ENCODE results near the gene CCDC63.

DNA sequence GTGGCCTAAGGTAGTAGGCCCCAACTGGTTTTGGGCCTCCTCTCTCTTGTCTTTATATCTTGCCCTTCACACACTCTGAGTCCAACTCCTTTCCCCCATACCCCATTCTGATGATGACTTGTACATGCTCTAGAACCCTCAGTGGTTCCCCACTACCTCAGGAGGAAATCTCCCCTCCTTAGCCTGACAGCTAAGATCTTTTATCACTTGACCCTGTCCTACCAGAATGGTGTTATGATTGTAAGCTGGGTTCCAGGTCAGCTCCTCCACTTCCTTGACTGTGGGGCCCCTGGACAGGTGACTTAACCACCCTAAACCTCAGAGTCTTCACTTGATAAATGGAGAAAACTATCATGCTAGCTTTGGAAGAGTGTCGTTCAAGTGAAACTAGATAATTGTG, 83.0 kb downstream of the CCDC63 start:
- TF ChIP-seq, protein P1, sequence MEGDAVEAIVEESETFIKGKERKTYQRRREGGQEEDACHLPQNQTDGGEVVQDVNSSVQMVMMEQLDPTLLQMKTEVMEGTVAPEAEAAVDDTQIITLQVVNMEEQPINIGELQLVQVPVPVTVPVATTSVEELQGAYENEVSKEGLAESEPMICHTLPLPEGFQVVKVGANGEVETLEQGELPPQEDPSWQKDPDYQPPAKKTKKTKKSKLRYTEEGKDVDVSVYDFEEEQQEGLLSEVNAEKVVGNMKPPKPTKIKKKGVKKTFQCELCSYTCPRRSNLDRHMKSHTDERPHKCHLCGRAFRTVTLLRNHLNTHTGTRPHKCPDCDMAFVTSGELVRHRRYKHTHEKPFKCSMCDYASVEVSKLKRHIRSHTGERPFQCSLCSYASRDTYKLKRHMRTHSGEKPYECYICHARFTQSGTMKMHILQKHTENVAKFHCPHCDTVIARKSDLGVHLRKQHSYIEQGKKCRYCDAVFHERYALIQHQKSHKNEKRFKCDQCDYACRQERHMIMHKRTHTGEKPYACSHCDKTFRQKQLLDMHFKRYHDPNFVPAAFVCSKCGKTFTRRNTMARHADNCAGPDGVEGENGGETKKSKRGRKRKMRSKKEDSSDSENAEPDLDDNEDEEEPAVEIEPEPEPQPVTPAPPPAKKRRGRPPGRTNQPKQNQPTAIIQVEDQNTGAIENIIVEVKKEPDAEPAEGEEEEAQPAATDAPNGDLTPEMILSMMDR (IDR thresholded peaks at IDR 0.05) = no peak
- no peak for TF ChIP-seq EP300 (IDR thresholded peaks at IDR 0.05)
- no peak for TF ChIP-seq POLR2AphosphoS5 (IDR thresholded peaks at IDR 0.05)

Measured in gastroesophageal sphincter (tissue), 3 donors.